Activated CD4-positive, alpha-beta T cell treated with anti-CD3 and anti-CD28 coated beads, Interleukin-2, amount 50 U/mL, for 24 hours (primary cell): ENCODE measurements around the gene CDPF1.

Experiments used
- DNase-seq, 2 donors: peaks; one replicate each; pipeline ENCODE4 v3.0.0-alpha.2; 2020; ENCODE audit warnings: low read depth in 1 of 2, low spot score in 1 of 2

Gene CDPF1

DNA sequence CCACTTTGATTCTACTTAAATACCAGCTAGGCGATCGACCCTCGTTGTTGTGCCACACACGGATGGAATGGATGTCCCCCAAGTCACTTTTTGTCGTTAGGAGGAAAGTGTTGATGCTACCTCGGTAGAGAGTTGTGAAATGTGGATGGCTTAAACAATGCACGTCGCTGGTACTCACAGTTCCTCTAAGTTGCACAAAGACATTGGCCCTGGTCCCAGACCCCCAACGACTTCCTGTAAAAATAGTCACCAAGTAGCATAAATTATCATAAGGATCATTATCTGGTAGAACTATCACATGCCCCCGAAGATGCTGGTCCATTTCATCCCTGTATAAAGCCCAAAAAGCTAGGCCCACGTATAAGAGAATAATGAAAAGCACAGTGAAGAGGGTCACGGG, 9.3 kb upstream of the CDPF1 start:
- DNase-seq, result no peak

DNA sequence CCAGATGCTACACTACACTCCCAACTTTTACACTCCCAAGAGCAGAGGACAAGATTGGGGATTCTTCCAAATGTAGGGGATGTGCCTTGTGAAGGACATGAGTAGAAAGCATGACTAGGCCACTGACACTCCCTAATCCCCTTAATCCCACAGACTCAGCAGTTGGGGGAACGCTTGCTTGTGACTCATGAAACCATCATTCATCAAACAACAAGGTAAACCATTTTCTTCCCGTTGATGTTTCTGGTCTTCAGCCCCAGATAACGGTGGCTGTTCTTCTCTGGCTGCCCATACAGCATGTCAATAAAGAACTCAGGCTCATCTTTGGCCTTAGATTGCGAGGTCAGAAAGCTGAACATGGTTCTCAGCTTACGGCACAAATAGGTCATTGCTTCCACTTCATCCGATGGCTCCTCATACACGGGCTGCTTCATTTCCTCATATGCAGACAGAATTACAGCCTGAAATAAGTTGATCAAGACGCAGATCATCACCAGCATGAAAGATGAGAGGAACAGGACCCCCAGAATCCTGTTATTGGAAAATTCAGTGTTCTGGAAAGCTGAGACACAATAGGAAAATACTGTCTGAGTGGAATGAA, 6.4 kb upstream of the CDPF1 start:
- DNase-seq, result no peak

DNA sequence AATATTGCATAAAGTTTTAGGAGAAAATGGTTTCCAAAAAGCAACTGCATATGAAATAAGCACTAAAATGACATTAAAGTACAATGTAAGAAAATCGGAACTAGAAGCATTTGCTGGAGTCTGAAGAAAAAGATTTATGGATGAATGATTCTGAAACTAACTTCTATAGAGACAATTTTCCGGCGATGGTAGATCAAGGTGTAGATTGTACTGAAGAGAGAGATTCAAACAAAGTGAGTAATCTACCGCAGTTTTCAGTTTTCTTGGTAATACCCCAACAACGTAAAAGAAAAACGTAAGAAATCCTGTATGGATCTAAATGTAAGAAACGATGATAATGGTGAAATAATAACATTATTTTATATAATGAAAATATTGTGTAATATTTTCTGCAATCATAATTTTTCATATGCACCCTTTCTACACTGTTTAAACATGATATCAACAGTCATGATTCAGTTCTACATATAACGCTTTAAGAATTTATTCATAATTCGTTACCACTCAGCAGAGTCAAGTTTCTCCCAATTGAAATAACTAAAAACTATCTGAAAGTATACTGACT, 1.8 kb upstream of the CDPF1 start:
- DNase-seq, result no peak

DNA sequence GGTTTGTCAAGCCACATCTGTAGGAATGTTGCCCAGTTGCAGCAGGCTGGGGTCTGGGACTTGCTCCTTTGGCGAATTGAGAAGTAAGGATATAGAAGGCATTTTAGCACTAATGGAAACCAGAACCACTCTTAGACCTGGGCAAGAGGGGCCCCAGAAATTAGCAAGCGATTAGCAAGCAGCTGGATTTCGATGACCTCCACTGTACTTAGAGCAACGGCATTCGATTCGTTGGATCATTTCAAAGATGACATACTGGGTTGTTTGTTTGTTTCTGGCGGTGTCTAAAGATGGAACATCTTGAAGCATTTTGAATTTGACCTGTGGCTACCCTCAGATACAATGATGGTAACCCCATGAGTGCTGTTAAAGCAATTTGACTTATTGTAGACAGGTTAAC, 1.2 kb upstream of the CDPF1 start:
- no peak for DNase-seq

DNA sequence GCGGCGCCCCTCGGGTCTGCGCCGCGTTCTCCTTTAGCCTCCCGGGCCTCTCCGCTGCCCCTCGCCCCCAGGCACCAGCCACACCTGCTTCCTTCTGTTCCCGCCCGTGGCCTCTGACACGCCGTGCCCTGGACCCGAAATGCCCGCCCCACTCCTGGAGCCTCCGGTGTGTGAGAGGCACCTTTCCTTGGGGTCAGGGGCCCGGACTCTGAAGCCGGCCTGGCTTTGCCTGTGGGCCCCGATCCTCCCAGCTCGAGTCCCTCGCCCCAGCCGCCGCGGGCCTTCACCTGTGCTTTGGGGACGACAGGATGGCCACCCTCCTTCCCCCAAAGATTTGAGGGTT, 661 bp upstream of the CDPF1 start:
- DNase-seq, result no peak

DNA sequence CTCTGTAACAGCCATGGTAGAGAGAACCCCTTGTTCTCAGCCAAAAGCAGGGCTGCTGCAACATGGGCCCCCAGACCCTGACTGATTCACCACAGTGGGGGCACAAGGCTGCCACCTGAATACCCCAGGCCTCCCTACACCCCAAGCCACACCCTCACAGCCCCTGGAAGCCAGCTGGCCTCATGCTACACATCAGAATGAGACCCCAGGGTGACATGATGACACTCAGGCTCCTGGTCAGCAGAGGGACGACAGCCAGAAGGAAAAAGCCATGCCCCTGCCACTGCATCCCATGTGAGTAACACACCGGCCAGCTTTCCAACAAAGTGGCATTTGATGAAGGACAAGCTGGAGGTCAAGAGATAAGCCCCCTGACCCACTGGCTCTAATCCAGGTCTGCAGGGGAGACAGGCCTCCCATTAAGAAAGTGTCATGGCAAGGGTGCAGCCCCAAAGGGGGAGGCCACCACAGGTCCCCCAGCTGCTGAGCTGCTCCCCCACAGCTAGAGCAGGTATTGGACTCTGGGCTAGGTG, 2.6 kb downstream of the CDPF1 start:
- no peak for DNase-seq

DNA sequence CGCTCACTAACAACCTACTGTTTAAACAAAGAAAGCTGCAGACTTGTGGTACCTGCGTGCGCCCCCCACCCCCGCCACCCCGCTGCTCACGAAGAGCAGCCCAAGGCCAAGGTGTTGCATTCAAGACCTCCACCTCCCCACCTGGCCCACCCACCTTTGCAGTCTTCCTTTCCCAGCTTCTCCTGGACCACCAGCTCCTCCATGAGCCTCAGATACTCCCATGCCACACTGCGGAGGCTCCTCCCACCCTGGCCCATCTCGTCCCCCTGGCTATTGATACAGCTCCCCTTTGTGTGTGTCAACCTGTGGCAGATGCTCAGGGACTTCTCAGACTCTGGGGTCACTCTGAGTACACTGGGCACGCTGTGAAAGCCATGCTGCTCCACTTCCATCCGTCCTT, 3.9 kb downstream of the CDPF1 start:
- DNase-seq, result no peak

DNA sequence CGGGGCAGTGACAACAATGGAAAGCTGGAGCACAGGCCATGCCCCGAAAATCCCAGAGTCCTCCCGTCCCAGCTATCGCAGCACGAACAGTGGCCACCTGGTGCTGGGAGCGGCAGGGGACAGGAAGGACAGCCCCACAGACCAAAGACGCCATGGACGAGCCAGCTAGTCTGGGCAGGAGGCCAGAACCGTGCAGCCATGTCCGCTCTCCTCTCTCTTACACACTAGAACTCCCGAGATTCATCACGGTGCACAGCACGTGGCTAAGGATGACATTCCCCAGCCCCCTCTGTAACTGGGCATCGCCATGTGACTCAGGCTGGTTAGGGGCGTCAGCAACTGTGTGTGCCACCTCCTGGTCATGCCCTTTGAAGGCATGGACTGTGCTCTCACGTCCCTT, 4.6 kb downstream of the CDPF1 start:
- DNase-seq, result no peak

DNA sequence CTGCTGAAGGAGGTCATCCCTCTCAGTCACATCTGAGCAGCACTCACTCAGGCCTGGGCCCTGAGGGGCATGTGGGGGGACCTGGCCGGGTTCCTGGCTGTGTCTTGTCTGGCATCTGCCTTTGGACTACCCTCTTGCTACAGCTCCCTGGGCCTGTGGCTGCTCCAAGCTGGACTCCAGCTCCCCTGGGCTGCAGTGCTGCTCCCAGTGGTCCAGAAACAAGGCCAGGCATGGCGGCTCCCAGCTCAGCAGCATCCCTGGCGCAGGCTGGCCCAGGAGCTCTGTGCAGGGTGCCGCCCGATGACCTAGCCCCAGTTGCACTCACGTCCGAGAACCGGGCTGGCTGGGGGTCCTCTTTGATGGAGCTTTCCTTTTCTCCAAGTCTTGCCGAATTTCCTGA, 5.3 kb downstream of the CDPF1 start:
- no peak for DNase-seq

DNA sequence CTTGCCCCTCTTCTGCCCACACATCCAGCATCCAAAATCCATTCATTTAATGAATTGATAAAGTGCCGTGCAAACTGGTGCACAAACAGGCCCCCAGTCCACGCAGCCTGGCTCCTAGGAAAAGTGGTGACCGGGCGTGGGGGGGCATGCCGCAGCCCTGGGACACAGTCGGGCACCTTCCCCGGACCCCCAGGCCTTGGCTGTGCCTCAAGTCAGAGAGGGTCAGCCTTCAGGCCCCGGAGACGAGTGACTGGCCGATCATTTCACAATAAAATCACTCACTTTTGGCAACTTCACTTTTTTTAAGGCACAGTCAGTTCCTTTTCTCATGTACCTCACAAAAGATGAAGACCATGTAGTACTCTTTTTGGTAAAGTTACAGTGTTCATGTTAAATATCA, 8.0 kb downstream of the CDPF1 start:
- DNase-seq, result no peak

DNA sequence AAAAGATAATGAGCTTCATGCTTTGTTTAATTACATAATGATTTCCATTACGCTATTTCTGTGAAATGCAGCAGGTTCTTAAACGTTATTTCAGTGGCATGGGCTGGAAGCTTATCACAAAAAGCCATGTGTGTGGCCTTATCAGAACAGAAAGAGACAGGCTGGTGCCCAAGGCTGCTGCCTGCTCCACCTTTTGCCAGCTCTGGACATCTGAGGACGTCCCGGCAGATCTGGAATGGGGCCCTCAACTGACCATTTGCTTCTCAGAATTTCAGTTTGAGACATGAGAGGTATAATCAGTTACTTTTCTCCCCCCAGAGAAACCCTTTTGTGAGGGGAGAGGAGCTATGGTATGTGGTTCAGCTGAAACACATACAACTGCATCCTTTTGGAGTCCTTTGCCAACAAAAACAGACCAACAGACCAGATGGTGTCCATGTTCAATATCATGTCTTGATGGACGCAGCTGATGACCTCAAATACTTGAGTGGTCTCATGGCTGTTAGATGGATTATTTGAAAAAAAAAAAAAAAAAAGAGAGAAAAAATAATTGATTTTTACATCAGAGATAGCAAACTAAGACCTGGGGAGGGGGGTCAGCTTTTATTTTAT, 8.6 kb downstream of the CDPF1 start:
- DNase-seq, result no peak

DNA sequence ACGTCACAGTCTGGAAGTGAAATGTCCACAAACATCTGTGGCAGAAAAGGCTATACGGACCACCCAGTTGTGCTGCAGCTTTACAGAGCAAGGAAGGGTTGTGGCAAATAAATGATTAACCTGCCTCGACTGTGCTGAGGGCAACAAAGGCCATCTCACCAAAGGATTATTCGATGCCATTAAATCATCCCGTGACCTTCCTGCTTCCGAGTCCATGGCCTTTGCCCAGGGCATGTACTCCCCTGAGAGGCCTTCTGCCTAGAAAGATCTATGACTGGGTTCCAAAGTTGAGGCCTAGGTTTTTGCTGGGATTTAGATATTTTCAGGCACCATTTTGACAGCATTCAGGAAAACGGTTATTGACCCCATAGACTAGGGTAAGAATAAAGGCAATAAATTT, 9.2 kb downstream of the CDPF1 start:
- DNase-seq, result no peak

DNA sequence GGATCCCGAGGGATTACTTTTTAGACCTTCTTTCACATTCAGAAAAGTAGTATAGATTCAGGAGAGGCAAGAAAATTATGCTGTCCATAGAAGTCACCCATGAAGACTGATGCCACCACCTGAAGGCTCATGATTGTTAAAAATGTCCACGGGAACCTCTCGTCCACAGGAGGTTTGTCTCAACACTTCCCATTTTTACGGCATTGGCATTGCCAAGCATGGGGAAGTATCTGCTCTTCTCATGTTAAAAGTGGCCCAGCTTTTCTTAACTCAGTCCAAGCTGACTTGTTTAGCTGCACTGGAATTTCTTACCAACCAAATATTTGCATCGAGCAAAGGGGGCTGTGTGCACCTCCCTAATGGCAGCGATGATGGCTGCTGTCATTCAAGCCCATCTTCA, 9.6 kb downstream of the CDPF1 start:
- DNase-seq, result no peak

DNA sequence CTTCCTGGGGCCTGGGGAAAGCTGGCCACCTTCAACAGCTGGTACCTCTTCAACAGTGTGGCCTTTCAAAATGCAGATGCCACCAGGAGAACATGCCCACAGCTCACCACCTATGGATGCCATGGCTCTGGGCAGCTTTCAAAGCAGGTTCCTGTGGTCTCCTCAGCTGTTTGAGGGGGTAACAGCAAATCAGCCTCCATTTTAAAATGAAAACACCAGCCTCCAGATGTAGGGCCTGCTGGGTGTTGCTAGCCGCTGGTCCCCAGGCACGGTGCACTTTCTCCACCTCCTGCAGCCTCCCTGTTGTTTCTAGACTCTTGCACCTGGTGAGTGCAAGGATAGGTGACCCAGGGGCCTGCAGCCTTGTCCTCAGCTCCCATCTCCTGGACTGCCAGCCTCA, 10.0 kb downstream of the CDPF1 start:
- DNase-seq, result no peak

DNA sequence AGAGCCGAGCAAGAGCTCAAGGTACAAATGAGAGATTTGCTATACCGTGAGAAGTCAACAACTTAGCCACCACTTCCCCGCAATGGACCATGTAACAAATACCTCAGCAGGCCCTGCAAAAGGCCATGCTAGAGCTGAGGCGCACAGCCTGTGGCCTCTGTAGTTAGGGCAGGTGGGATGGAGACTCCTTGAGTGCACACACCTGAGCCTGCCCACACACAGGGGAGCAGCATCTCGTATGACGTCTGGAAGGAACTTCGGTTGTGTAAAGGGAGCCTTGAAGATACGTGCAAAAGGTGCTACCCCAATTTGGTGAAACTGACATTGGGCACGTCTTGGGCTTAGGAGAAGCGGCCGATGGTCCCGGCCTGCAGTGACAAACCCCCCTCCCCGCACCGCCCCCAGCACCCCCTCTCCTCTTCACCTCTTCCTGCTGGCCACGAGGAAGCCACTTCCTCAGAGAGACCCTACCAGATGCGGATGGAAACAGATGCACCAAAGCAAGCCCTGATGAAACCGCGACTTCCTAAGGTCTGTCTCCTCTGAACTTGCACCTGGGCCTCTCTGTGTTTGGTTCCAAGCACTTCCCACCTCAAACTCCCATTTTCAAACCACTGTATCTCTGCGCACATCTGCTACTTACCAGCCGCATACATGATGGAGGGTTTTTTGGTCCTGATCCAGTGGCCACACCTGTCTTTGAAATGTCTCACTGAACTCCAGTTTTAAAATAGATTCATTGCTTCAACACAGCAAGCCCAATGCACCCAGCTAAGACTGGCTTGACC, 10.6 kb downstream of the CDPF1 start:
- no peak for DNase-seq

DNA sequence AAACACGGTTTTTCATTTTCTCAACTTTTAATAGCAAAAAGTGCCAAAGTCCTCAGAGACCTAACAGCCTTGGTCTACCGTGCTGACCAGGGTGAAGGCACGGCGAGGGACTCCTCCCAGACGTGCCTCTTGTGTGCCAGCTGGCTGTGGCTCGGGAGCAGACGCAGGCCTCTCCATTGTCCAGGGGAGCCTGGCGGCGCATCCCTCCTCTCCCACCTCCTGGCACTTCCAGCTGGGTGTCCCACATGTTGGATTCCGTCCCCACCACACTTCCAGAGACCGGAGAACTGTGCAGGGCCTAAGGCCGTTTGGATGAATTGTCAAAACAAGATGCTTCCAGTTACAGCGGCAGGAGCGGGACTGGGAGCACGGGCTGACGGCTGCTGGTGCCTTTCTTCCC, 11.6 kb downstream of the CDPF1 start:
- no peak for DNase-seq

DNA sequence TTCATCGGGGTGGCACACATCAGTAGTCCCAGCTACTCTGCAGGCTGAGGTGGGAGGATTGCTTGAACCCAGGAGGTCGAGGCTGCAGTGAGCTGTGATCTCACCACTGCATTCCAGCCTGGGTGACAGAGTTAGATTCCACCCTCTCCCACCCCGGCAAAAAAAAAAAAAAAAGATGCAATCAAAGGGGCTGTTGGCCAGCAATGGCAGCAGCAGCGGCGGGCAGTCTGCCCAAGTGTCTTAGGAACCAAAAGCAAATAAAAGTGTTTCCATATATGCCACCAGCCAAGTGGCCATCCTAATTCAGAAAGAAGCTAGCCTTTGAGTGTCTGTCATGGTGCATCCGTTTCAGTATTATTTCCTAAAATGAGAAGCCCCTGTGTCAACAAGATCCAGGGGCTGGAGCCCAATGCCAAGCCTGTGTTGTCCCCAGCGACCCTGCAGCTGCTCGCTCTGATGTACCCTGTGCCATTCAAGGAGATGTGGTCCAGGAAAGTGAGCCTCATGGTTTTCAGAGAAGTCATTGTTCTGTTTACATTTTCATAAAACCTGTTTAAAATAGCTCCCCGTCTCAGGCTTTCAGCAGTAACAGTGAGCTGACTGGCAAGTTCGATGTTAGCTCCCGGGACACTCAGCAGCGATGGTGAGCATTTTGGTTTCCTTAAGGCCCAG, 12.5 kb downstream of the CDPF1 start:
- DNase-seq, result no peak

DNA sequence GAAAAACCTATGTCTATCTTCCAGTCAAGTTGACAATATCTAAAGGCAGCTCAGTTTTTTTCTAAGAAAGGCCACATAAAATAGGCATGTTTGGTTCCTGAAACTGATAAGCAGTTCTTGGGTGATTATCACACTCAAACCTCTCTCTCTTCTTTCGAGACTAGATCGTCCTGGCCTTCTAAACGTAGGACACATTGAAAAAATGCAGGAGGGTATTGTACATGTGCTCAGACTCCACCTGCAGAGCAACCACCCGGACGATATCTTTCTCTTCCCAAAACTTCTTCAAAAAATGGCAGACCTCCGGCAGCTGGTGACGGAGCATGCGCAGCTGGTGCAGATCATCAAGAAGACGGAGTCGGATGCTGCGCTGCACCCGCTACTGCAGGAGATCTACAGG, 15.1 kb downstream of the CDPF1 start:
- DNase-seq, result no peak

DNA sequence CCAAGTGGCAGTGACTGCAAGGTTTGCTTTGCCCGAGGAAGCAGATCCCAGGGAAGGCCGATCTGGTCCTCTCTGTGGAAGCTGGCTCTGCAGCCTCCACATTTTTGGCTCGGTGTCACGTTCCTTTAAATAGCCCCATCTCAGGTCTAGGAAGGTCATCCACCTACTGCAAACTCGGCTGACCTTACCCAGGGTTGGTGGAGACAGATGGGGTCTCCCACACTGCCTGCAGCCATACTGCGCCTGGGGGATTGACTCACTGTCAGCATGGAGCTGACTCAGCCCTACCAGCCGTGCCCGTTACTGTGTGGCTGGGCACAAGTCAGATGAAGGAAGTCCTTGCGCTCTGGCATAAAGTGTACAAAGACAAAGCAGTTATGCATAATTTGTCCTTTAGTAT, 16.9 kb downstream of the CDPF1 start:
- DNase-seq, result no peak

DNA sequence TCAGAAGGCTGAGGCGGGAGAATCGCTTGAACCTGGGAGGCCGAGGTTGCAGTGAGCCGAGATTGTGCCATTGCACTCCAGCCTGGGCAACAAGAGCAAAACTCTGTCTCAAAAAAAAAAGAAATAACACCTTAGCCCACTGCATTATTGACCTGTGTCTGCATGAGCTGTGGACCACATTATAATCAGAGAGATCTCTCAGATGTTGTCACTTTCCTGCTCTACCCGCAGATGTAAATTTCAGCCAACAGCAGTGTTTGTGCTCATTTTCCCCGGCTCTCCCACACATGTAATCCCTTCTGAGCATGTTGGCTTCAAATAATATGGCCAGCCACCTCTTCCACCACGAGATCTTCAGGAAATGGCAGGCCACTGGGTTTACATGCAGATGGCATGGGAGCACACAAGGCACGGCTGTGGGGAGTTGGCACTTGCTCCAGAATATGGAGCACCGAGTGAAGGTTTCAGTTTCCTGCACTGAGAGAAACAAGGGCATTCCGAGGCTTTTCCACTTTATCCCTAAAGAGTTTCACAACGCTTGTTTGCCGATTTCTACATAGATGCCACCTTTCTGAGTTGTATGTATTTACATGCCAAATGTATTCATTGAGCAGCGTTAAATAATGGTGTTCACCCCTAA, 19.7 kb downstream of the CDPF1 start:
- DNase-seq, result no peak

DNA sequence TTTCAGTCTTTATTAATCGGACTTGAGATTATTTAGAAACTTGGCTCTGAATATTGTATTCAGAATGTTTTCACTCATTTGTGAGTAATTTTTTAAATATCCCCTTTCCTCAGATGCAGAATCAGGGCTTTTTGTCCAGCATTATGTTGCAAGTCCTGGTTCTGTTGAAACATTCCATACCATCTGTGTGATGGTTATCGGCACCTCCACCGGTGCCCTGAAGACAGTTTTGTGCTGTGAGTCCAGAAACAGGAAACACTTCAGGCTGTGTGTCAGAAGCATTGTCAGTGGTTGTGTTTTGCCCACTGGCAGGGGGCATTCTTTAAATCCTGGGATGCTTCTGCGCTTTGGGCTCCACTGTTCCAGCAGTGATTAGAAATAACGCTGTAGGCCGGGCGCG, 20.4 kb downstream of the CDPF1 start:
- DNase-seq, result no peak
